ENCODE measurements around the gene TBX10.

Gene TBX10

DNA sequence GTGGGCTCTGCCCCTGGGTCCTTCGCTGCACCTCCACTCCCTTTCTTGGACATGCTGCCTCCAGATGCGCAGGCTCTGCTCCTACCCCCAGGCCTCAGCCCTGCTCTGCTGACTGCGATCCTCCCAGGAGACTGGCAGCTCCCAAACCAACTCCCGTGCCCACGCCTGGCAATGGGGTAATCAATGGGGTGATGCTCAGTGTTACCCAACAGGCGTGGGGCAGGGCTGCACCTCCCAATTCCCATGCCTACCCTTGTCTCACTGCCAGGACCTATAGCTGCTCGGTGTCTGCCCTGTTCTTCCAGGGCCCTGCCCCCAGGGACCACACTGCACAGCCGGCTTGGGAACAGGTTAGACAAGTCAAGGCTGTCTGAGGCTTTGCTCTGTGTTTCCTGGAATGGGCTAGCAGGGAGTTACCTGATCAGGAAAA, 34.9 kb upstream of the TBX10 start, which contains the start of gene ALDH3B2:
TSS of gene ALDH3B2 (minus strand) at position 182 of the 430 bp plus-strand sequence. CDS start 7,688 bp downstream, outside the sequence.
- TF ChIP-seq CTCF (IDR thresholded peaks at IDR 0.05; ENCODE audit: extremely low read depth, missing control alignments), result no peak
- no peak for DNase-seq (ENCODE audit: low spot score)

DNA sequence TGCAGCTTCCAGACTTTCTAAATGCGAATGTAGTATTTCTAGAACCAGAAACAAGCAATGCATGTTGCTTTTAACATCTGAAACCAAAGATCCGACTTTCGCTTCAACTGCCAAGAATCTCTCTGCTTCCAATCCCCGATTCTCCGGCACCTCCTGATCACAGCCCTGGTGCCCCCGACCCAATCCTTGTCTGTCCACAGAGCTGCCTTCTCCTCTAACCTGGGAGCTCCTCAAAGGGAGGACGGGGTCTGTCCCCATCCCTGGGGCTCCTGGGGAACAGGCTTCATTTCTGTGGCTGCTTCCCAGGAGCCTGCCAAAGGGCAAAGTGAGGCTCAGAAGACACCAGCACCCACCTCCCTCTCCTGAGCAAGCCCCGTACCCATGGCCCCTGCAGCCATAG, 34.3 kb upstream of the TBX10 start:
- DNase-seq (ENCODE audit: low spot score), result no peak
- TF ChIP-seq CTCF (IDR thresholded peaks at IDR 0.05; ENCODE audit: extremely low read depth, missing control alignments), result no peak

DNA sequence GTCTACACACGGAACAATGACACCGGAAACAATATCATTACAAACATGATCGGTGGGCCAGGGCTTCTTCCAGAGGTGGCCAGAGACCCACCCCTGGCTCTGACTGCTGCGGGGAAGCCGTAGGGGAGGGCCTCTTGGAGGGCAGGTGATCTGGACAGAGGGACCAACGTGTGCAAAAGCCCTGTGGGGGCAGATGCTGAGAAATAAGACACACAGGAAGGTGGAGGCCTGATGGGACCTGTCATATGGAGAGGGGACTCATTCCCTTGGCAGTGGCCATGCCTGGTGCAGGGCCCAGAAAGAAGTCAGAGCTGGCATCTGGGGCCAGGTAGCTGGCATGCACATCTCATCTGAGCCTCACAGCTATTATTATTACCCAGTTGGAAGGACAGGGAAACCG, 33.8 kb upstream of the TBX10 start:
- no peak for TF ChIP-seq CTCF (IDR thresholded peaks at IDR 0.05; ENCODE audit: extremely low read depth, missing control alignments)
- DNase-seq (ENCODE audit: low spot score), result no peak

DNA sequence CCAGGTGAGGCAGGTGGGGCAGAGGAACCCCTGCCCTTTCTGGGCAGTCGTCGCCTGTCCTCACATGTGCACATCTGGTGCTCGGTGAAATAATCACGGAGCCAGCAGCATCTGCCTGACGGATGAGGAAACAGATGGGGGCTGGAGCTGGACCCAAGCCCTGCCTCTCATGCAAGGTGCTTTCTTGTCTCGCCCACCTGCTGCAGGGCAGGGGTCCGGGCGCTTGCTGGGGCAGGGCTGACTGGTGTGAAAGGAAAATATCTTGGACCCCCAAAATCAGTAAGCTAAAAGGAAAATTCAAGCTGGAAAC, 31.6 kb upstream of the TBX10 start:
- no peak for DNase-seq (ENCODE audit: low spot score)
- no peak for TF ChIP-seq CTCF (IDR thresholded peaks at IDR 0.05; ENCODE audit: extremely low read depth, missing control alignments)

DNA sequence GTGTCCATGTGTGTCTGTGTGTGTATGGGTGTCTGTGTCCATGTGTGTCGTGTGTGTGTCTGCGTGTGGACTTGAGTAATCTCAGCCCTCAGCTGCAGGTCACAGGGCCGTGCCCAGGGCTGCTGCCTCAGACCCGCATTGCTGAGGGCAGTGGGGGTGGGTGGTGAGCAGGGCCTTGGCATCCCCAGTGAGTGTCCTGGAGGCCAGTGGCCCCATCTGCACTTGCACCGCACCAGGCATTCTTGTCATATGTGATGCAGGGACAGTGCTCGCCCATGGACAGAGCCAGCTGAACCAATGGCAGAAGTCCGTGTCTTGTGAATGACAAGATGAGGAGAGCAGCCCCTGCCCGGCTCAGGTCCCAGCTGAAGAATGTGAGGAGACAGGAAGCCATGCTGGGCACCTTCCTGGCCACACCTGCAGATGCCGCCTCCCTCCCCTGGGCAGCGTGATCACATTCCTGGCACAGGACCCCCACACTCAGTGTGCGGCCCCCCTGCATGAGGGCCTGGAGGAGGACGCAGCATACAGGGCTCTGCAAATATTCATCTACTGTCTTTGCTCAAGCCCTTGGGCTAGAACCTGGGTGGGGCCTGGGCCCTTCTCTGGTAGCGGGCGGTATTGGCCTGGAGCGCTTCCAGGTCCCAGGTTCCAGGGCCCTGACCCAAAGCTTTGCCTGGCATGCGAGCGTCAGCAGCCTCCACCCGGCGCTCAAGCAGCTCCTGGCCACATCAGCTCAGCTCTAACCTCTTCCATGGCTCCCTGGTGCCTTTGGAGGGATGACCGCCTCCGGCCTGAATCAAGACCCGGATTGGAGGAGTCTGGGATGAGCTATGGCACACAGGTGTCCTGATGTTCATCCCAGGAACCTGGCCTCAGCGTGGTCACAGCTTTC, 31.0 kb upstream of the TBX10 start:
- no peak for DNase-seq (ENCODE audit: low spot score)
- TF ChIP-seq CTCF (IDR thresholded peaks at IDR 0.05; ENCODE audit: extremely low read depth, missing control alignments), result no peak

DNA sequence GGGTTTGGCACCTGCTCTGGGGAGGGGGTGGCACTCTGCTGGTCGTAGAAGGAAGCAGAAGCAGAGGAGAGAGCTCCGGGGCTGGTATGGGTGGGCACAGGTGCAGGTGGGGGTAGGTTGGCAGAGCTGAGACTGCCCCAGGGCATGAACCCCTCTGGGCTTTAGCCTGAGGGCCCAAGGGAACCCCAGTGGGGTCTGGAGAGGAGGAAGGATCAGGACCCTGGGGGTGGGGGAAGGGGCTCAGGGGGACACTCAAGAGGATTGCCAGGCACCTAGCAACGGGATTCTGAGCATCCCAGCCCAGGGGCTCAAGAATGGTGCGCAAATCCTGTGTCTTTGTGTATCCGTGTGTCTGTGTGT, 28.6 kb upstream of the TBX10 start:
- no peak for TF ChIP-seq CTCF (IDR thresholded peaks at IDR 0.05; ENCODE audit: extremely low read depth, missing control alignments)
- DNase-seq (ENCODE audit: low spot score), result no peak

DNA sequence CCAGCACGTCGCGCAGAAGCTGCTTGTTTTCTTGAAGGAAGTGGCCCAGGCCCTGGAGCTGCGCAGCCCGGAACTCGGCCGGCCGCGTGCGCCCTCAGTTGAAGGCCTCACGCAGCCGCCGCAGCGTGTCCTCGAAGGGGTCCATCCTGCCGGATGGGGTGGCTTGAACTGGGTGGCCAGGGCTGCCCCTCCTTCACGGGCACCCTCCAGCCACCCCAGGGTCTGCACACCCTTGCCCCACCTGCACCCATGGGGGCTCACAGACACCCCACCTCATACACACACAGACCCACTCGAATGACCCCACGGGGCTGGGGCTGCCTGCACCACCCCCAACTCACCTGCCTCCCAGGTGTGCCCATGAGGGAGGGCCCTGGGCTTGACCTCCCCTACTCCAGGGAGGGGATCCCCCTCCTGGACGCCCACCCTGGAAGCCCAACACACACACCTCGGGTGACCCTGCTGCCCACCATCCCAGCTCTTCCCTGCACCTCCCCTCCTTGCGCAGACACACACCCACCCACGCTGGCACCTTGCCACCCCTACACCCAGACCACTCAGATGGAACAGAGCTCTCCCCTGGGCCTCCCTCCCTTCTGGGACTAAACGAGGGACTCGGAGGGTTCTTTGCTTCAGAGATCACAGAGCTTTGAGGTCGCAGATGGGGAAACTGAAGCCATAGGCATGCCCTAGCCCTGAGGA, 28.1 kb upstream of the TBX10 start:
- no peak for TF ChIP-seq CTCF (IDR thresholded peaks at IDR 0.05; ENCODE audit: extremely low read depth, missing control alignments)

More for the DNA sequence above, 28.1 kb upstream of the TBX10 start:
- no peak for DNase-seq (ENCODE audit: low spot score)

All from GM20000 (cell line).